CD4-positive, alpha-beta T cell treated with Interleukin-21 for 1 hour (primary cell): ENCODE measurements around the gene ART3.
A peak's percentile ranks its signal among the peaks of the same experiment; 100 is the strongest.

Experiments
- DNase-seq: peaks from one replicate; pipeline ENCODE4 v3.0.0-alpha.2; 2020

Gene ART3

GRCh38 chr4:76074993-76075600 is 588 bp downstream of the ART3 start:
- no peak for DNase-seq

GRCh38 chr4:76078033-76078613 is 3.6 kb downstream of the ART3 start:
- no peak for DNase-seq

- DNase-seq = no peak
Observed at GRCh38 chr4:76083386-76083988, 9.0 kb downstream of the ART3 start.

- no peak for DNase-seq
Observed at GRCh38 chr4:76084542-76084941, 10.0 kb downstream of the ART3 start.

- no peak for DNase-seq
Observed at GRCh38 chr4:76087007-76087769, 12.7 kb downstream of the ART3 start.

- DNase-seq = no peak
Observed at GRCh38 chr4:76088719-76089118, 14.2 kb downstream of the ART3 start.

- DNase-seq = peak; percentile 33
Observed at GRCh38 chr4:76090241-76090691, 15.8 kb downstream of the ART3 start.

- no peak for DNase-seq
Observed at GRCh38 chr4:76091052-76091451, 16.5 kb downstream of the ART3 start.

- DNase-seq = no peak
Observed at GRCh38 chr4:76095568-76095967, 21.1 kb downstream of the ART3 start.

- no peak for DNase-seq
Observed at GRCh38 chr4:76096076-76096475, 21.6 kb downstream of the ART3 start.

- no peak for DNase-seq
Observed at GRCh38 chr4:76105652-76106051, 31.1 kb downstream of the ART3 start.

- no peak for DNase-seq
Observed at GRCh38 chr4:76106442-76106841, 31.9 kb downstream of the ART3 start.

- DNase-seq = no peak
Observed at GRCh38 chr4:76108467-76109181, 34.1 kb downstream of the ART3 start.

- no peak for DNase-seq
Observed at GRCh38 chr4:76116821-76117220, 42.3 kb downstream of the ART3 start.

- DNase-seq = no peak
Observed at GRCh38 chr4:76117536-76117935, 43.0 kb downstream of the ART3 start.

- no peak for DNase-seq
Observed at GRCh38 chr4:76120199-76120598, 45.7 kb downstream of the ART3 start.

- DNase-seq = no peak
Observed at GRCh38 chr4:76125816-76126215, 51.3 kb downstream of the ART3 start.

GRCh38 chr4:76127754-76128153 is 53.2 kb downstream of the ART3 start:
- no peak for DNase-seq

GRCh38 chr4:76141241-76141640 is 66.7 kb downstream of the ART3 start:
- DNase-seq = no peak

GRCh38 chr4:76144546-76144945 is 70.0 kb downstream of the ART3 start:
- no peak for DNase-seq

- peak; percentile 48 for DNase-seq
Observed at GRCh38 chr4:76147454-76148141, 73.1 kb downstream of the ART3 start.

- peak; percentile 96 for DNase-seq
Observed at GRCh38 chr4:76148142-76148865, 73.8 kb downstream of the ART3 start, which contains the start of gene NUP54. Gene NUP54 (minus strand): TSS chr4:76148397. CDS start chr4:76148374, 23 bp downstream.
